ENCODE data around the gene LDAH. TPM values are rescaled to one million over a fixed set of nuclear protein-coding genes. Genes with fewer than 3 reads are reported as not detected.

LDAH gene
- total RNA-seq, 1 donor: 25.0 TPM

- H3K4me3 ChIP-seq (ENCODE audit: low read depth, low read length): no peak overlapping the region
- peak; percentile 9 for TF ChIP-seq CTCF (IDR thresholded peaks at IDR 0.05; ENCODE audit: insufficient read depth, low read depth, low read length)
- no peak for DNase-seq (ENCODE audit: low read depth)
Measured at GRCh38 chr2:20677301-20678085, 145.4 kb downstream of the LDAH start.

GRCh38 chr2:20676353-20677215 is 146.3 kb downstream of the LDAH start:
- no peak overlapping the region for H3K4me3 ChIP-seq (ENCODE audit: low read depth, low read length)
- DNase-seq (ENCODE audit: low read depth): peak; percentile 49
- no peak for TF ChIP-seq CTCF (IDR thresholded peaks at IDR 0.05; ENCODE audit: insufficient read depth, low read depth, low read length)

DNA sequence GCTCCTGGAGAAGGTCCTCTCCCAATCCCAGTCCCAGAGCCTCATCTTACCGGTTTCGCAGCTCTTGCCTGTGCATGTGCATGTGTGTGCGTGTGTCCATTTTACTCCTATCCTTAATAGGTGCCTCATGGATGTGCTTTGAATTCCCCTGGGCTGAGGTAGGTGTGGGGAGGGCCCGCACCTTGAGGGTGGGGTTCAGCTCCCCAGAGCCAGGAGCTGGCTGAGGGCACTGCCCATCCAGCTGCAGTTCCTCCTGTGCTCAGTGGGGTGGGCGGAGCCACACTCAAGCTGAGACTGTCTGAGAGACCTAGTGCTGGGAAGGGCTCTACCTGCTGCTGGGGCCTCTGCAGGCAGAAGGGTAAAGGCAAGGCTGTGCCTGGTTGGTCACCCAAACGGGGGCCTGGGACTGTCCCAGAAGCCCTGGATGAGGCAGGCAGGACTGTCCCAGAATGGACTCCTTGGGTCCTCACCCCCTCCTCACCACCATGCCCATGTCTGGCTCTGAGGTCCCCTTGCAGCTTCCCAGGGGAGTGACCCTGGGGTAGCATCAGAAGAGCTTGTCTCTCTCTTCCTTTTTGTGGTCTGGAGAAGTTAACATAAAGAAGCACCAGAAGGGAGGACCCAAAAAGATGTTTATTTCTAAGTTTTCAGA is 147.1 kb downstream of the LDAH start:
- no peak for DNase-seq (ENCODE audit: low read depth)
- TF ChIP-seq CTCF (IDR thresholded peaks at IDR 0.05; ENCODE audit: insufficient read depth, low read depth, low read length): no peak
- H3K4me3 ChIP-seq (ENCODE audit: low read depth, low read length): no peak overlapping the region

DNA sequence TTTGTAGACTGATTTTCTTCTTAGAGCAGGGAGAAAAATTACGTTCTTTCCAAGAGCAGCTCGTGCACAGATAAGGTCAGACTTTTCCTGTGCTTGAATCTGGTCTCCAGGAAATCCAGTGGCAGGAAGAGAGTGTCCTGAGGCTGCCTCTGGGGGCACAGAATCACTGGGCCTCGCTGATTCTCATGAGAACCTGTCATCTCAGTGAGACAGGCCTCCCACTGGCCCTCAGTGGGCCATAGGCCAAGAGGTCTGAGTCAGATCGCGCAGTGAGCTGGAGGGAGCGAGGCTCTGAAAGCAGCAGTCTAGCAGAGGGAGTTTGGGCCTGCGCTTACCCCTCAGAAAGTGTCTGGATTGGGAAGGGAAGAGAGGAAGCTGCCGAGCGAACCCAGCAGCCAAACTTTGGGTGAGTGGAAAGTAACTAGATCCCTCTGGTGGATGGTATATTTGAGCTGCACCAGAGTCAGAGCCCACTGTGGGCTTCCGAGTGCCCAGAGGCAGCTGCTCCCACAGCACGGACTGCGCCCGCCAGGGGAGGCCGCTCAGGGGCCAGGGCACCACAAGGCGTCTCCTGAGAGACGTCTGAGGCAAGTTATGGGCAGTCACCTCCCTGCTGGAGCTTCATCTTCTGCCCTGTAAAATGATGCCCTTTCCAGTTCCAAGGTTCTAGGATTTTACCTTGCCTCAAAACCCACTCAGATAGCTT is 147.8 kb downstream of the LDAH start:
- DNase-seq (ENCODE audit: low read depth): peak; percentile 52
- no peak for TF ChIP-seq CTCF (IDR thresholded peaks at IDR 0.05; ENCODE audit: insufficient read depth, low read depth, low read length)
- no peak overlapping the region for H3K4me3 ChIP-seq (ENCODE audit: low read depth, low read length)

- no peak for TF ChIP-seq CTCF (IDR thresholded peaks at IDR 0.05; ENCODE audit: insufficient read depth, low read depth, low read length)
- DNase-seq (ENCODE audit: low read depth): no peak
- no peak overlapping the region for H3K4me3 ChIP-seq (ENCODE audit: low read depth, low read length)
Measured at GRCh38 chr2:20674309-20674965, 148.5 kb downstream of the LDAH start.

All from fibroblast of villous mesenchyme (primary cell).